HG02610 (cell line): ENCODE results near the gene KLK11.

ENCODE experiments used
- ATAC-seq: cut with Tn5 transposase; IDR thresholded peaks from one replicate; pipeline ENCODE4 v1.9.1; 2021; ENCODE audit warnings: mild to moderate bottlenecking, moderate library complexity; ENCODE audit not compliant: unreplicated experiment

KLK11 gene

GRCh38 chr19:50974702-50975556 lies 51.5 kb downstream of the KLK11 start:
- ATAC-seq = no peak

- no peak for ATAC-seq
Measured at GRCh38 chr19:50972795-50973376, 53.5 kb downstream of the KLK11 start.
